Muscle layer of duodenum (tissue), 2 donors: ENCODE measurements around the gene MAD1L1.
"Not testable (repeated sequence)": the region's sequence is repeated elsewhere in the genome, so short reads cannot be mapped to it uniquely, and the experiment has no call there.

ENCODE experiments used
- H3K27ac ChIP-seq: one replicate; pipeline ENCODE4 v1.7.0; 2013; ENCODE audit warnings: mild to moderate bottlenecking, low read length
- H3K27me3 ChIP-seq: one replicate; pipeline ENCODE4 v1.7.0; 2013; ENCODE audit warnings: low read depth, mild to moderate bottlenecking, control low read depth, low read length
- H3K36me3 ChIP-seq, 2 donors: one replicate each; pipeline ENCODE4 v1.7.0; 2013; ENCODE audit warnings: low read length in 2 of 2, control low read depth in 1 of 2, mild to moderate bottlenecking in 1 of 2; ENCODE audit not compliant: insufficient read depth in 2 of 2, control insufficient read depth in 1 of 2
- H3K4me1 ChIP-seq, 2 donors: one replicate each; pipeline ENCODE4 v1.7.0; 2013; ENCODE audit warnings: low read length in 2 of 2, mild to moderate bottlenecking in 2 of 2, control low read depth in 1 of 2, moderate library complexity in 1 of 2; ENCODE audit not compliant: insufficient read depth in 2 of 2, control insufficient read depth in 1 of 2
- H3K4me3 ChIP-seq, 2 donors: one replicate each; pipeline ENCODE4 v1.7.0; 2013; ENCODE audit warnings: low read length in 2 of 2, low read depth in 1 of 2, mild to moderate bottlenecking in 1 of 2
- H3K9me3 ChIP-seq, 2 donors: one replicate each; pipeline ENCODE4 v1.7.0; 2013; ENCODE audit warnings: low read length in 2 of 2, control low read depth in 1 of 2, mild to moderate bottlenecking in 1 of 2; ENCODE audit not compliant: control insufficient read depth in 1 of 2
- donor health status: healthy.

MAD1L1 gene

GRCh38 chr7:1972744-1973143 is 260.0 kb downstream of the MAD1L1 start:
- Histone ChIP-seq H3K27ac (no peak overlapping the region), H3K4me1 (no peaks in the 10 kb centered on the region), H3K27me3 (no peaks in the 10 kb centered on the region), H3K36me3 (peaks cover 0 to 17% of the 10 kb centered on the region in 2 donors), H3K4me3 (no peak overlapping the region), H3K9me3 (no peaks in the 10 kb centered on the region)

GRCh38 chr7:1971946-1972654 is 260.6 kb downstream of the MAD1L1 start:
- no peak overlapping the region for H3K27ac ChIP-seq
- H3K4me3 ChIP-seq: no peak overlapping the region
- H3K36me3 ChIP-seq: peaks cover 0 to 17% of the 10 kb centered on the region in 2 donors
- no peaks in the 10 kb centered on the region for H3K4me1 ChIP-seq
- no peaks in the 10 kb centered on the region for H3K27me3 ChIP-seq
- no peaks in the 10 kb centered on the region for H3K9me3 ChIP-seq

- Histone ChIP-seq H3K27me3 (no peaks in the 10 kb centered on the region), H3K27ac (no peak overlapping the region), H3K4me3 (no peak overlapping the region), H3K9me3 (no peaks in the 10 kb centered on the region), H3K4me1 (no peaks in the 10 kb centered on the region), H3K36me3 (peaks cover 0 to 14% of the 10 kb centered on the region in 2 donors)
These were observed 261.9 kb downstream of the MAD1L1 start for GRCh38 chr7:1970895-1971294.

GRCh38 chr7:1970285-1970660 is 262.5 kb downstream of the MAD1L1 start:
- H3K9me3 ChIP-seq, H3K4me1 ChIP-seq, H3K27ac ChIP-seq, H3K27me3 ChIP-seq, H3K4me3 ChIP-seq: not testable (repeated sequence)
- H3K36me3 ChIP-seq: peaks cover 0 to 14% of the 10 kb centered on the region in 2 donors

- no peak overlapping the region for H3K27ac ChIP-seq
- no peak overlapping the region for H3K4me3 ChIP-seq
- no peaks in the 10 kb centered on the region for H3K9me3 ChIP-seq
- H3K27me3 ChIP-seq: no peaks in the 10 kb centered on the region
- no peaks in the 10 kb centered on the region for H3K4me1 ChIP-seq
- H3K36me3 ChIP-seq: peaks cover 0 to 14% of the 10 kb centered on the region in 2 donors
These were observed 263.1 kb downstream of the MAD1L1 start for GRCh38 chr7:1969459-1970284.

GRCh38 chr7:1968397-1969111 is 264.2 kb downstream of the MAD1L1 start:
- H3K36me3 ChIP-seq: peaks cover 0 to 15% of the 10 kb centered on the region in 2 donors
- H3K4me3 ChIP-seq: no peak overlapping the region
- H3K27ac ChIP-seq: no peak overlapping the region
- H3K27me3 ChIP-seq: no peaks in the 10 kb centered on the region
- H3K4me1 ChIP-seq: no peaks in the 10 kb centered on the region
- H3K9me3 ChIP-seq: no peaks in the 10 kb centered on the region

- Histone ChIP-seq H3K36me3 (peaks cover 0 to 10% of the 10 kb centered on the region in 2 donors), H3K9me3 (no peaks in the 10 kb centered on the region), H3K27me3 (no peaks in the 10 kb centered on the region), H3K4me3 (no peak overlapping the region), H3K4me1 (no peaks in the 10 kb centered on the region), H3K27ac (no peak overlapping the region)
These were observed 265.0 kb downstream of the MAD1L1 start for GRCh38 chr7:1967512-1968396.

- Histone ChIP-seq H3K27me3 (no peaks in the 10 kb centered on the region), H3K4me3 (no peak overlapping the region), H3K9me3 (no peaks in the 10 kb centered on the region), H3K36me3 (peaks cover 0 to 10% of the 10 kb centered on the region in 2 donors), H3K27ac (no peak overlapping the region), H3K4me1 (no peaks in the 10 kb centered on the region)
These were observed 266.0 kb downstream of the MAD1L1 start for GRCh38 chr7:1966631-1967200.

GRCh38 chr7:1965579-1966294 is 267.0 kb downstream of the MAD1L1 start:
- no peak overlapping the region for H3K27ac ChIP-seq
- no peaks in the 10 kb centered on the region for H3K27me3 ChIP-seq
- H3K4me1 ChIP-seq: no peaks in the 10 kb centered on the region
- no peak overlapping the region for H3K4me3 ChIP-seq
- H3K36me3 ChIP-seq: peaks cover 0 to 10% of the 10 kb centered on the region in 2 donors
- no peaks in the 10 kb centered on the region for H3K9me3 ChIP-seq

- H3K36me3 ChIP-seq: peaks cover 0 to 10% of the 10 kb centered on the region in 2 donors
- no peaks in the 10 kb centered on the region for H3K9me3 ChIP-seq
- no peaks in the 10 kb centered on the region for H3K4me1 ChIP-seq
- no peaks in the 10 kb centered on the region for H3K27me3 ChIP-seq
- no peak overlapping the region for H3K27ac ChIP-seq
- H3K4me3 ChIP-seq: no peak overlapping the region
These were observed 267.7 kb downstream of the MAD1L1 start for GRCh38 chr7:1964913-1965578.
